HCT116 (cell line): ENCODE data around the gene MLH1.

ENCODE experiments used
- CTCF ChIP-seq, 3 experiments: fragments of 200-600 bp in 1 of 3; sonication (generic) in 1 of 3; IDR thresholded peaks in 2 of 3; conservative IDR thresholded peaks in 1 of 3; 2 replicates each; pipeline ENCODE4 v1.5.1; 2012 to 2017; ENCODE audit warnings: low read depth in 2 of 3, low read length in 2 of 3, antibody characterized with exemption in 1 of 3, borderline replicate concordance in 1 of 3, control low read depth in 1 of 3, mild to moderate bottlenecking in 1 of 3, mixed read lengths in 1 of 3, mixed run types in 1 of 3, moderate library complexity in 1 of 3; ENCODE audit not compliant: insufficient read depth in 1 of 3
- EGR1 ChIP-seq: IDR thresholded peaks from 2 replicates; pipeline ENCODE4 v1.6.1; 2012; ENCODE audit warnings: low read depth
- EZH2 ChIP-seq: fragments of 200-600 bp; sonication (generic); IDR thresholded peaks from 2 replicates; pipeline ENCODE4 v1.6.1; 2017; ENCODE audit warnings: antibody characterized with exemption, mixed run types
- JUND ChIP-seq: IDR thresholded peaks from 2 replicates; pipeline ENCODE4 v1.6.1; 2012
- POLR2A ChIP-seq: IDR thresholded peaks from 2 replicates; pipeline ENCODE4 v1.7.0; 2011; ENCODE audit warnings: borderline replicate concordance; ENCODE audit not compliant: insufficient read depth, insufficient read length; ENCODE audit errors: extremely low read depth
- POLR2AphosphoS5 ChIP-seq: IDR thresholded peaks from 2 replicates; pipeline ENCODE4 v1.6.1; 2011; ENCODE audit warnings: mild to moderate bottlenecking, low read depth, low read length, moderate library complexity
- RAD21 ChIP-seq: IDR thresholded peaks from 2 replicates; pipeline ENCODE4 v1.6.1; 2012; ENCODE audit warnings: low read depth, mild to moderate bottlenecking
- SIN3A ChIP-seq: IDR thresholded peaks from 2 replicates; pipeline ENCODE4 v1.6.1; 2012; ENCODE audit warnings: low read depth
- SP1 ChIP-seq: IDR thresholded peaks from 2 replicates; pipeline ENCODE4 v1.6.1; 2012; ENCODE audit warnings: low read depth
- TCF7L2 ChIP-seq: IDR thresholded peaks from 2 replicates; pipeline ENCODE4 v1.7.0; 2011; ENCODE audit warnings: borderline replicate concordance, inconsistent platforms; ENCODE audit not compliant: insufficient read depth, insufficient read length; ENCODE audit errors: extremely low read depth
- YY1 ChIP-seq: IDR thresholded peaks from 2 replicates; pipeline ENCODE4 v1.6.1; 2011; ENCODE audit warnings: low read length, low read depth, moderate library complexity, mild to moderate bottlenecking; ENCODE audit not compliant: insufficient replicate concordance; ENCODE audit errors: extremely low read depth
- TF ChIP-seq, protein P1 (sequence below): IDR thresholded peaks from 2 replicates; pipeline ENCODE4 v1.6.1; 2012
- TF ChIP-seq, protein P2 (sequence below): IDR thresholded peaks from 2 replicates; pipeline ENCODE4 v1.6.1; 2011; ENCODE audit warnings: mild to moderate bottlenecking, low read length, moderate library complexity; ENCODE audit not compliant: insufficient replicate concordance; ENCODE audit errors: extremely low read depth
- TF ChIP-seq, protein P3 (sequence below): IDR thresholded peaks from 2 replicates; pipeline ENCODE4 v1.6.1; 2012; ENCODE audit warnings: low read depth

DNA sequence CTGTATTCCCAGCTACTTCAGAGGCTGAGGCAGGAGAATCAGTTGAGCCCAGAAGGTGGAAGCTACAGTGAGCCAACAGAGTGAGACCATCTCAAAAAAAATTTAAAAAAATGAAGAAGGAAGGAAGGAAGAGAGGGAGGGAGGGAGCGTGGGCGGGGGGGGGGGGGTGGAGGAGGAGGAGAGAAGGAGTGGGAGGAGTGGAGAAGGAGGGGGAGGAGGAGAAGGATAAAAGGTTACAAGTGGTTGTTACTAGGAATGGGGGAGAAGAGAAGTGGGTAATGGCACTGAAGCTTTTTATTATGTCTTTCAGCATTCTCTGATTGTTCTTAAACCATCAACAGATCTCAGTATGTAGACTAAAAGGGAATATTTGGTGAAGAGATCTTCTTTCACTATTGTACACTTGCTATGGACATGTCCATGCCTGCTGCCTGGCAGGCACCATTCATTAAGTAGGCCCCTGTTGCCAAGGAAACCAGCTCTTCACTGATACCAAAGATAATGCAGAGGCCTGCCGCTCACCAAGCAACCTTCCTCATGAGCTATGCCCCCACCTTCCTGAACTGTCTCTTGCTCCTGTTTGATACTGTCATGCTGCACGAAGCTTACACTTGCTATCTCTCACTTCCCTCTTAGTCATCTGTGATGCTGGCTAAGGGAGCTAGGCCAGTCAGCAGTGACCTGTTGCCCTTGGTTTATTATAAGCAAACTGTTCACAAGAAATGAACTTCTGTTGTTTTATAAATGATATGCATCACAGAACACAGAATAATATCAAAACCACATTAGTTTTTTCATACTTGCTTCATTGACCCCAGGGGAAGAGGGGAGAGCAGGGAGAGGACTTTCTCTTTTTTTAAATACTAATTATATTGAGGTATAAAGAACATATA lies 23.5 kb upstream of the MLH1 start:
- TF ChIP-seq CTCF (IDR thresholded peaks at IDR 0.05 in 2 of 3, conservative IDR thresholded peaks at IDR 0.05 in 1 of 3; ENCODE audit: borderline replicate concordance in 1 of 3, insufficient read depth in 1 of 3, low read depth in 2 of 3, low read length in 2 of 3) (no peak), RAD21 (no peak), SIN3A (no peak), TCF7L2 (no peak), POLR2AphosphoS5 (no peak), EZH2 (no peak), POLR2A (no peak), SP1 (no peak), JUND (no peak), EGR1 (no peak), YY1 (no peak)
- TF ChIP-seq, protein P1, sequence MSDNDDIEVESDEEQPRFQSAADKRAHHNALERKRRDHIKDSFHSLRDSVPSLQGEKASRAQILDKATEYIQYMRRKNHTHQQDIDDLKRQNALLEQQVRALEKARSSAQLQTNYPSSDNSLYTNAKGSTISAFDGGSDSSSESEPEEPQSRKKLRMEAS: no peak
- TF ChIP-seq, protein P2, sequence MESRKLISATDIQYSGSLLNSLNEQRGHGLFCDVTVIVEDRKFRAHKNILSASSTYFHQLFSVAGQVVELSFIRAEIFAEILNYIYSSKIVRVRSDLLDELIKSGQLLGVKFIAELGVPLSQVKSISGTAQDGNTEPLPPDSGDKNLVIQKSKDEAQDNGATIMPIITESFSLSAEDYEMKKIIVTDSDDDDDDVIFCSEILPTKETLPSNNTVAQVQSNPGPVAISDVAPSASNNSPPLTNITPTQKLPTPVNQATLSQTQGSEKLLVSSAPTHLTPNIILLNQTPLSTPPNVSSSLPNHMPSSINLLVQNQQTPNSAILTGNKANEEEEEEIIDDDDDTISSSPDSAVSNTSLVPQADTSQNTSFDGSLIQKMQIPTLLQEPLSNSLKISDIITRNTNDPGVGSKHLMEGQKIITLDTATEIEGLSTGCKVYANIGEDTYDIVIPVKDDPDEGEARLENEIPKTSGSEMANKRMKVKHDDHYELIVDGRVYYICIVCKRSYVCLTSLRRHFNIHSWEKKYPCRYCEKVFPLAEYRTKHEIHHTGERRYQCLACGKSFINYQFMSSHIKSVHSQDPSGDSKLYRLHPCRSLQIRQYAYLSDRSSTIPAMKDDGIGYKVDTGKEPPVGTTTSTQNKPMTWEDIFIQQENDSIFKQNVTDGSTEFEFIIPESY: no peak
- TF ChIP-seq, protein P3, sequence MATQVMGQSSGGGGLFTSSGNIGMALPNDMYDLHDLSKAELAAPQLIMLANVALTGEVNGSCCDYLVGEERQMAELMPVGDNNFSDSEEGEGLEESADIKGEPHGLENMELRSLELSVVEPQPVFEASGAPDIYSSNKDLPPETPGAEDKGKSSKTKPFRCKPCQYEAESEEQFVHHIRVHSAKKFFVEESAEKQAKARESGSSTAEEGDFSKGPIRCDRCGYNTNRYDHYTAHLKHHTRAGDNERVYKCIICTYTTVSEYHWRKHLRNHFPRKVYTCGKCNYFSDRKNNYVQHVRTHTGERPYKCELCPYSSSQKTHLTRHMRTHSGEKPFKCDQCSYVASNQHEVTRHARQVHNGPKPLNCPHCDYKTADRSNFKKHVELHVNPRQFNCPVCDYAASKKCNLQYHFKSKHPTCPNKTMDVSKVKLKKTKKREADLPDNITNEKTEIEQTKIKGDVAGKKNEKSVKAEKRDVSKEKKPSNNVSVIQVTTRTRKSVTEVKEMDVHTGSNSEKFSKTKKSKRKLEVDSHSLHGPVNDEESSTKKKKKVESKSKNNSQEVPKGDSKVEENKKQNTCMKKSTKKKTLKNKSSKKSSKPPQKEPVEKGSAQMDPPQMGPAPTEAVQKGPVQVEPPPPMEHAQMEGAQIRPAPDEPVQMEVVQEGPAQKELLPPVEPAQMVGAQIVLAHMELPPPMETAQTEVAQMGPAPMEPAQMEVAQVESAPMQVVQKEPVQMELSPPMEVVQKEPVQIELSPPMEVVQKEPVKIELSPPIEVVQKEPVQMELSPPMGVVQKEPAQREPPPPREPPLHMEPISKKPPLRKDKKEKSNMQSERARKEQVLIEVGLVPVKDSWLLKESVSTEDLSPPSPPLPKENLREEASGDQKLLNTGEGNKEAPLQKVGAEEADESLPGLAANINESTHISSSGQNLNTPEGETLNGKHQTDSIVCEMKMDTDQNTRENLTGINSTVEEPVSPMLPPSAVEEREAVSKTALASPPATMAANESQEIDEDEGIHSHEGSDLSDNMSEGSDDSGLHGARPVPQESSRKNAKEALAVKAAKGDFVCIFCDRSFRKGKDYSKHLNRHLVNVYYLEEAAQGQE: no peak
